GM18873 (cell line): ENCODE measurements around the gene ANP32D.
"Not testable (repeated sequence)": the region's sequence is repeated elsewhere in the genome, so short reads cannot be mapped to it uniquely, and the experiment has no call there.

ENCODE experiments used
- ATAC-seq: cut with Tn5 transposase; IDR thresholded peaks from one replicate; pipeline ENCODE4 v1.9.1; 2021; ENCODE audit warnings: mild to moderate bottlenecking, moderate library complexity, moderate number of reproducible peaks; ENCODE audit not compliant: unreplicated experiment, low FRiP score

Gene ANP32D

GRCh38 chr12:48489456-48489855, 17.1 kb downstream of the ANP32D start:
- ATAC-seq = not testable (repeated sequence)

DNA sequence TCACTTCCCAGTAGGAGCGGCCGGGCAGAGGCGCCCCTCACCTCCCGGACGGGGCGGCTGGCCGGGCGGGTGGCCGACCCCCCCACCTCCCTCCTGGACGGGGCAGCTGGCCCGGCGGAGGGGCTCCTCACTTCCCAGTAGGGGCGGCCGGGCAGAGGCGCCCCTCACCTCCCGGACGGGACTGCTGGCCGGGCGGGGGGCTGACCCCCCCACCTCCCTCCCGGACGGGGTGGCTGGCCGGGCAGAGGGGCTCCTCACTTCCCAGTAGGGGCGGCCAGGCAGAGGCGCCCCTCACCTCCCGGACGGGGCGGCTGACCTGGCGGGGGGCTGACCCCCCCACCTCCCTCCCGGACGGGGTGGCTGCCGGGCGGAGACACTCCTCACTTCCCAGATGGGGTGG, 27.9 kb downstream of the ANP32D start:
- not testable (repeated sequence) for ATAC-seq

DNA sequence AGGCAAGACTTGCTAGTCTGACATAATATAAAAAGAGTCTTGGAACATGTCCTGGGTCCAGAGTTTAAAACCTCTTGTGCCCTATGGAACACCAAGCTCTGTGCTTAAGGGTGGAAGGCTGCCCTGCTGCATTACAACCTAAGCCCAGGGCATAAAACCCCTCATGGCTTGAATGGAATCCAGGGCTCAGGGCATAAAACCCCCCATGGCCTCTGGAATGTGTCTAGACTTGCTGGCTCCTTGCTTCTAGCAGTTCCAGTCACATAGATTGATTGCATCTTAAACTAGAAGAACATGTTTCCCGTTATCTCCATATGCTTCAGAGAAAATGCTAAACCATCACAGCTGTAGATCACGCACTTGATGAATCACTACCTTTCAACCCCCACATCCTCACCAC, 34.5 kb downstream of the ANP32D start:
- not testable (repeated sequence) for ATAC-seq

DNA sequence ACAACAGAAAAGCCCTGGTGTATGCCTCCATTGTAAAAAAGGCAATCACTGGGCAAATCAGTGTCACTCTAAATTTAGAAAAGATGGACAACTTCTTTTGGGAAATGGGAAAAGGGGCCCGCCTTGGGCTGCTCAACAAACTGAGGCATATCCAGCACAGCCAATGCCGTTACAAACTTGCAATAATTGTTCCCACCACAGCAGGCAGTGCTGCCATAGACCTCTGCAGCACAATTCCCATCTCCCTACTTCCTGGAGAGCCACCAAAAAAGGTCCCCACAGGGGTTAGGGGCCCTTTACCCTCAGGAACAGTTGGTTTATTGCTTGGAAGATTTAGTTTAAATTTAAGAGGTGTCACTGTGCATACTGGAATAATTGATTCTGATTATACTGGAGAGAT, 36.6 kb downstream of the ANP32D start:
- ATAC-seq = no peak

DNA sequence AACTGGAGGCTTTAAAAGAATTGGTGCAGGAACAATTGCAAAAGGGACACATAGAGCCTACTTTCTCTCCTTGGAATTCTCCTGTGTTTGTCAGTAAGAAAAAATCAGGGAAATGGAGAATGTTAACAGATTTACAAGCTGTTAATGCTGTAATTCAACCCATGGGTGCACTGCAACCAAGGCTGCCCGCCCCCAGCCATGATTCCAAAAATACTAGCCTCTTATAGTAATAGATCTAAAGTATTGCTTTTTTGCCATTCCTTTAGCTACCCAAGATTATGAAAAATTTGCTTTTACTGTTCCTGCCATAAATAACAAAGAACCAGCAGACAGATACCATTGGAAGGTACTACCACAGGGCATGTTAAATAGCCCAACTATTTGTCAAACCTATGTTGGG, 37.8 kb downstream of the ANP32D start:
- no peak for ATAC-seq

DNA sequence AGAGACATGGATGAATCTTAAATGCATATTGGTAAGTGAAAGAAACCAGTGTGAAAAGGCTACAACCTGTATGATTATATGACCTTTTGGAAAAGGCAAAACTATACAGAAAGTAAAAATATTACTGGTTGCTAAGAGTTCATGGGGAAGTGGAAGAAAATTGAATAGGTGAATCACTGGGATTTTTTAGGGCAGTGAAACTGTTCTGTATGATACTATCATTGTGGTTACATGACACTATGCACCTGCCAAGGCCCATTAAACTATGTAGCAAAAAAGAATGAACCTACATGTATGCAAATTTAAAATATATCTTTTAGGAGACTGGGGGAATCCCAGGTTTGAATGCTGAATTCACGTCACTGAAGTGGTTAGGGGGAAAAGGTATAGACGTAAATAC, 40.5 kb downstream of the ANP32D start:
- ATAC-seq = peak; percentile 67

DNA sequence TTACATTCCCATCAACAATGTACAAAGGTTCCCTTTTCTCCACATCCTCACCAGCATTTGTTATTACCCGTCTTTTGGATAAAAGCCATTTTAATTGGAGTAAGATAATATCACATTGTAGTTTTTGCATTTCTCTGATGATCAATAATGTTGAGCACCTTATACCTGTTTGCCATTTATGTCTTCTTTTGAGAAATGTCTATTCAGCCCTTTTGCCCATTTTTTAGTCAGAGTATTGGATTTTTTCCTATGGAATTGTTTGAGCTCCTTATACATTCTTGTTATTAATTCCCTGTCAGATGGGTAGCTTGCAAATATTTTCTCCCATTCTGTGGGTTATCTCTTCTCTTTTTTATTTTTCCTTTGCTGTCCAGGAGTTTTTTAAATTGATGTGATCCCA, 42.4 kb downstream of the ANP32D start:
- ATAC-seq = no peak

GRCh38 chr12:48520381-48520780, 48.0 kb downstream of the ANP32D start:
- not testable (repeated sequence) for ATAC-seq
